ENCODE measurements around the gene HSPD1. TPM values are rescaled to one million over a fixed set of nuclear protein-coding genes. Genes with fewer than 3 reads are reported as not detected.

The HSPD1 gene
- total and polyA plus RNA-seq, 9 of the 15 experiments (the other 6 are each of a cell fraction or from before 2014, with no cell fraction given), result 398 to 1,014 (median 622) TPM

- TF ChIP-seq MGA (IDR thresholded peaks at IDR 0.05) (peak; percentile 91), PRPF4 (IDR thresholded peaks at IDR 0.05; ENCODE audit: insufficient read depth, low read depth, low read length, poor library complexity, severe bottlenecking) (no peak), REST (IDR thresholded peaks at IDR 0.05; ENCODE audit: borderline replicate concordance) (peak; percentile 45), REST (CRISPR knock-in tag; IDR thresholded peaks at IDR 0.05; ENCODE audit: low read depth) (no peak), ZKSCAN3 (CRISPR knock-in tag; IDR thresholded peaks at IDR 0.05) (no peak), DIDO1 (tag; IDR thresholded peaks at IDR 0.05; ENCODE audit: low read depth) (no peak; the same call in 1 of the 2 replicates), SETDB1 (IDR thresholded peaks at IDR 0.05; ENCODE audit: low read length) (no peak), NONO (IDR thresholded peaks at IDR 0.05; ENCODE audit: low read depth in 2 of 2, low read length in 1 of 2) (peak in 1 of 2 experiments; percentile 67; a peak in 2 of 4 replicates)
Measured at GRCh38 chr2:197515739-197516392, 16.2 kb upstream of the HSPD1 start, which contains the start of gene MOB4 (continued).

Data from K562 (cell line).